ENCODE results near the gene JPT2.

JPT2 gene

GRCh38 chr16:1747934-1748333 is 69.9 kb downstream of the JPT2 start:
- no peak overlapping the region for H3K4me3 ChIP-seq (ENCODE audit: low read depth, low read length)
- DNase-seq (ENCODE audit: low read depth): no peak
- no peak for TF ChIP-seq CTCF (conservative IDR thresholded peaks at IDR 0.05; ENCODE audit: low read depth, low read length)

GRCh38 chr16:1749152-1750117 is 71.4 kb downstream of the JPT2 start:
- H3K4me3 ChIP-seq (ENCODE audit: low read depth, low read length): no peak overlapping the region
- no peak for TF ChIP-seq CTCF (conservative IDR thresholded peaks at IDR 0.05; ENCODE audit: low read depth, low read length)
- peak; percentile 72 for DNase-seq (ENCODE audit: low read depth)

Measured in choroid plexus epithelial cell (primary cell).